CD4-positive, alpha-beta memory T cell (primary cell): ENCODE data around the gene DUSP12. TPM values are rescaled to one million over a fixed set of nuclear protein-coding genes. Genes with fewer than 3 reads are reported as not detected.

Experiments used
- CTCF ChIA-PET: fragments of 350-600 bp; sonication (Branson Sonifier 250); formaldehyde crosslinking; loops from one replicate; lab custom pipeline; 2021; ENCODE audit warnings: inconsistent platforms; ENCODE audit not compliant: partially characterized antibody; lab: Charles Lee
- POLR2A ChIA-PET: fragments of 350-600 bp; sonication (Branson Sonifier 250); formaldehyde crosslinking; loops from one replicate; lab custom pipeline; 2021; ENCODE audit not compliant: partially characterized antibody; lab: Charles Lee
- DNase-seq, 5 donors: peaks; one replicate each; pipeline versions ENCODE4 v3.0.0 to v3.0.0-alpha.2; 2020 to 2022; ENCODE audit warnings: mixed read lengths in 1 of 5
- H3K27ac ChIP-seq: one replicate; pipeline ENCODE4 v1.7.0; 2013; ENCODE audit warnings: low read depth, low read length
- H3K27me3 ChIP-seq: 2 replicates; pipeline ENCODE4 v1.7.0; 2013; ENCODE audit warnings: mild to moderate bottlenecking, low read length, moderate library complexity; ENCODE audit not compliant: insufficient read depth
- H3K36me3 ChIP-seq: 2 replicates; pipeline ENCODE4 v1.7.0; 2013; ENCODE audit warnings: mild to moderate bottlenecking, low read length, moderate library complexity; ENCODE audit not compliant: insufficient read depth
- H3K4me1 ChIP-seq: 2 replicates; pipeline ENCODE4 v1.7.0; 2013; ENCODE audit warnings: mild to moderate bottlenecking, low read length, moderate library complexity; ENCODE audit not compliant: insufficient read depth
- H3K4me3 ChIP-seq, 2 donors: one replicate each; pipeline ENCODE4 v1.7.0; 2013; ENCODE audit warnings: low read length in 2 of 2, mild to moderate bottlenecking in 1 of 2
- H3K9me3 ChIP-seq, 2 donors: one replicate each; pipeline ENCODE4 v1.7.0; 2013; ENCODE audit warnings: low read length in 2 of 2, control low read depth in 1 of 2; ENCODE audit not compliant: control insufficient read depth in 1 of 2
- H3K27ac Mint-ChIP-seq, 7 donors: one replicate each; pipeline ENCODE4 v1.8.0; 2020 to 2021; ENCODE audit warnings: mixed read lengths in 7 of 7, mild to moderate bottlenecking in 6 of 7, inconsistent platforms in 3 of 7, moderate library complexity in 3 of 7
- H3K27me3 Mint-ChIP-seq, 2 donors: one replicate each; pipeline ENCODE4 v1.8.0; 2020 to 2021; ENCODE audit warnings: mixed read lengths in 2 of 2
- H3K36me3 Mint-ChIP-seq, 2 donors: one replicate each; pipeline ENCODE4 v1.8.0; 2020 to 2021; ENCODE audit warnings: mixed read lengths in 2 of 2, inconsistent platforms in 1 of 2, mild to moderate bottlenecking in 1 of 2
- H3K4me1 Mint-ChIP-seq, 4 donors: one replicate each; pipeline ENCODE4 v1.8.0; 2020 to 2021; ENCODE audit warnings: mixed read lengths in 4 of 4, mild to moderate bottlenecking in 1 of 4
- H3K4me3 Mint-ChIP-seq, 8 donors: one replicate each; pipeline ENCODE4 v1.8.0; 2020 to 2021; ENCODE audit warnings: mixed read lengths in 8 of 8, mild to moderate bottlenecking in 7 of 8, moderate library complexity in 6 of 8, inconsistent platforms in 3 of 8
- H3K9me3 Mint-ChIP-seq, 8 donors: one replicate each; pipeline ENCODE4 v1.8.0; 2020 to 2021; ENCODE audit warnings: mixed read lengths in 8 of 8, mild to moderate bottlenecking in 5 of 8, inconsistent platforms in 3 of 8, moderate library complexity in 1 of 8
- intact Hi-C: fragments of 100-400 bp; cut with micrococcal nuclease; formaldehyde crosslinking; loops from one replicate; pipeline ENCODE4 v1.15.1; 2023
- polyA plus RNA-seq, 2 donors: library from polyadenylated mRNA; unstranded; fragments of 300-500 nt; fragmentation: Illumina TruSeq; gene quantifications; one replicate each; pipeline ENCODE4 v1.2.3, GENCODE V29; 2021
- total RNA-seq, 2 experiments: library from RNA; stranded (reverse); gene quantifications; one replicate each; pipeline ENCODE4 v1.2.3, GENCODE V29; 2021

Gene DUSP12
- total and polyA plus RNA-seq, 4 experiments from 2014 or later, result 30.4 to 86.5 (median 42.7) TPM

- H3K36me3 Mint-ChIP-seq, result peaks cover 26 to 33% of the 10 kb centered on the region in 2 donors
- peak overlapping the region in 1 of 7 donors; percentile 37 for H3K27ac Mint-ChIP-seq
- DNase-seq, result no peak
- H3K27ac ChIP-seq, result no peak overlapping the region
- no peak overlapping the region for H3K4me3 ChIP-seq
- no peaks in the 10 kb centered on the region for H3K27me3 Mint-ChIP-seq
- H3K9me3 ChIP-seq, result no peaks in the 10 kb centered on the region
- POLR2A ChIA-PET, result no interaction called here
- peaks cover 8% of the 10 kb centered on the region for H3K36me3 ChIP-seq
- peaks cover 35% of the 10 kb centered on the region for H3K4me1 ChIP-seq
- peaks cover 5 to 14% (median 7%) of the 10 kb centered on the region in 4 donors for H3K4me1 Mint-ChIP-seq
- no peaks in the 10 kb centered on the region for H3K9me3 Mint-ChIP-seq
- H3K27me3 ChIP-seq, result no peaks in the 10 kb centered on the region
- no peak overlapping the region for H3K4me3 Mint-ChIP-seq
- CTCF ChIA-PET, result interaction anchor here (1.3 kb wide), 1 partner anchor 11 kb away, joined by 5 read pairs; no protein-coding TSS in a partner anchor
- intact Hi-C loops, result no loop called here
Observed at GRCh38 chr1:161778522-161778921, 28.9 kb downstream of the DUSP12 start.

- ChIA-PET CTCF (no interaction called here), POLR2A (no interaction called here)
- Histone ChIP-seq H3K4me3 (no peak overlapping the region), H3K9me3 (no peaks in the 10 kb centered on the region), H3K27ac (no peak overlapping the region), H3K36me3 (peaks cover 14% of the 10 kb centered on the region), H3K27me3 (no peaks in the 10 kb centered on the region), H3K4me1 (peaks cover 27% of the 10 kb centered on the region)
- H3K9me3 Mint-ChIP-seq, result no peaks in the 10 kb centered on the region
- H3K4me3 Mint-ChIP-seq, result peak overlapping the region in 1 of 8 donors; percentile 9
- H3K4me1 Mint-ChIP-seq, result peaks cover 4 to 8% (median 6%) of the 10 kb centered on the region in 4 donors
- intact Hi-C loops, result no loop called here
- no peak for DNase-seq
- no peaks in the 10 kb centered on the region for H3K27me3 Mint-ChIP-seq
- H3K36me3 Mint-ChIP-seq, result peaks cover 35 to 41% of the 10 kb centered on the region in 2 donors
- H3K27ac Mint-ChIP-seq, result no peak overlapping the region
Observed at GRCh38 chr1:161779393-161779792, 29.8 kb downstream of the DUSP12 start.

- H3K36me3 Mint-ChIP-seq, result peaks cover 51 to 58% of the 10 kb centered on the region in 2 donors
- Histone ChIP-seq H3K27me3 (no peaks in the 10 kb centered on the region), H3K4me1 (peaks cover 8% of the 10 kb centered on the region), H3K27ac (no peak overlapping the region), H3K4me3 (no peak overlapping the region), H3K9me3 (no peaks in the 10 kb centered on the region), H3K36me3 (peaks cover 19% of the 10 kb centered on the region)
- peak overlapping the region in 2 of 7 donors; percentile 25 to 31 for H3K27ac Mint-ChIP-seq
- H3K27me3 Mint-ChIP-seq, result no peaks in the 10 kb centered on the region
- POLR2A ChIA-PET, result no interaction called here
- no peaks in the 10 kb centered on the region for H3K9me3 Mint-ChIP-seq
- CTCF ChIA-PET, result no interaction called here
- DNase-seq, result no peak
- intact Hi-C loops, result no loop called here
- H3K4me1 Mint-ChIP-seq, result peaks cover 4 to 10% (median 6%) of the 10 kb centered on the region in 4 donors
- no peak overlapping the region for H3K4me3 Mint-ChIP-seq
Observed at GRCh38 chr1:161781995-161782394, 32.4 kb downstream of the DUSP12 start.

GRCh38 chr1:161782886-161783285 lies 33.3 kb downstream of the DUSP12 start:
- ChIA-PET POLR2A (no interaction called here), CTCF (interaction anchor here (1.5 kb wide), 1 partner anchor 10 kb away, joined by 9 read pairs; no protein-coding TSS in a partner anchor)
- Mint-ChIP-seq H3K36me3 (peaks cover 57 to 66% of the 10 kb centered on the region in 2 donors), H3K4me1 (peaks cover 5 to 7% (median 6%) of the 10 kb centered on the region in 4 donors), H3K9me3 (no peaks in the 10 kb centered on the region), H3K27ac (peak overlapping the region in 2 of 7 donors; percentile 12 to 18), H3K27me3 (no peaks in the 10 kb centered on the region), H3K4me3 (no peak overlapping the region)
- Histone ChIP-seq H3K27me3 (no peaks in the 10 kb centered on the region), H3K27ac (no peak overlapping the region), H3K9me3 (no peaks in the 10 kb centered on the region), H3K4me1 (no peaks in the 10 kb centered on the region), H3K4me3 (no peak overlapping the region), H3K36me3 (peaks cover 23% of the 10 kb centered on the region)
- intact Hi-C loops, result no loop called here
- DNase-seq, result no peak

- ChIA-PET POLR2A (no interaction called here), CTCF (interaction anchor here (2.6 kb wide), 1 partner anchor 252 kb away, joined by 9 read pairs; no protein-coding TSS in a partner anchor)
- intact Hi-C loops, result no loop called here
- H3K4me3 Mint-ChIP-seq, result no peak overlapping the region
- H3K4me3 ChIP-seq, result no peak overlapping the region
- no peaks in the 10 kb centered on the region for H3K9me3 ChIP-seq
- DNase-seq, result no peak
- peaks cover 23% of the 10 kb centered on the region for H3K36me3 ChIP-seq
- H3K27ac Mint-ChIP-seq, result peak overlapping the region in 3 of 7 donors; percentile 7 to 60 (median 54)
- H3K27me3 ChIP-seq, result no peaks in the 10 kb centered on the region
- H3K36me3 Mint-ChIP-seq, result peaks cover 47 to 68% of the 10 kb centered on the region in 2 donors
- no peak overlapping the region for H3K27ac ChIP-seq
- no peaks in the 10 kb centered on the region for H3K27me3 Mint-ChIP-seq
- peaks cover 0 to 7% (median 2%) of the 10 kb centered on the region in 4 donors for H3K4me1 Mint-ChIP-seq
- no peaks in the 10 kb centered on the region for H3K9me3 Mint-ChIP-seq
- H3K4me1 ChIP-seq, result no peaks in the 10 kb centered on the region
Observed at GRCh38 chr1:161784968-161785367, 35.4 kb downstream of the DUSP12 start.

GRCh38 chr1:161787355-161787754 lies 37.8 kb downstream of the DUSP12 start:
- no peak for DNase-seq
- no peaks in the 10 kb centered on the region for H3K4me1 ChIP-seq
- no peak overlapping the region for H3K27ac ChIP-seq
- Mint-ChIP-seq H3K9me3 (no peaks in the 10 kb centered on the region), H3K36me3 (peaks cover 49 to 76% of the 10 kb centered on the region in 2 donors), H3K27ac (no peak overlapping the region), H3K4me1 (peaks cover 0 to 7% (median 2%) of the 10 kb centered on the region in 4 donors), H3K27me3 (no peaks in the 10 kb centered on the region), H3K4me3 (no peak overlapping the region)
- no peaks in the 10 kb centered on the region for H3K9me3 ChIP-seq
- no peak overlapping the region for H3K4me3 ChIP-seq
- intact Hi-C loops, result no loop called here
- H3K36me3 ChIP-seq, result peaks cover 34% of the 10 kb centered on the region
- ChIA-PET POLR2A (no interaction called here), CTCF (no interaction called here)
- H3K27me3 ChIP-seq, result no peaks in the 10 kb centered on the region

GRCh38 chr1:161790587-161791317 lies 41.2 kb downstream of the DUSP12 start:
- Mint-ChIP-seq H3K4me3 (no peak overlapping the region), H3K9me3 (no peaks in the 10 kb centered on the region), H3K27ac (peak overlapping the region in 1 of 7 donors; percentile 48), H3K27me3 (no peaks in the 10 kb centered on the region), H3K36me3 (peaks cover 46 to 78% of the 10 kb centered on the region in 2 donors), H3K4me1 (peaks cover 3 to 8% (median 6%) of the 10 kb centered on the region in 4 donors)
- DNase-seq, result no peak
- Histone ChIP-seq H3K27ac (no peak overlapping the region), H3K9me3 (no peaks in the 10 kb centered on the region), H3K36me3 (peaks cover 39% of the 10 kb centered on the region), H3K4me3 (no peak overlapping the region), H3K27me3 (no peaks in the 10 kb centered on the region), H3K4me1 (no peaks in the 10 kb centered on the region)
- ChIA-PET CTCF (interaction anchor here (1.2 to 7.6 kb wide), 3 partner anchors 80 to 251 kb away, joined by 3 to 213 read pairs (median 13); no protein-coding TSS in a partner anchor), POLR2A (no interaction called here)
- intact Hi-C loops, result loop anchor here (5.0 to 10.0 kb wide), 2 partner anchors 114 to 602 kb away; no protein-coding TSS in a partner anchor
